Neutrophil (primary cell): ENCODE data around the gene ACAN.

Experiments
- H3K27ac ChIP-seq: fragments of 200-600 bp; sonication (generic); 2 replicates; pipeline ENCODE4 v1.5.1; 2016; ENCODE audit warnings: mild to moderate bottlenecking, moderate library complexity
- H3K27me3 ChIP-seq: fragments of 200-600 bp; sonication (generic); 2 replicates; pipeline ENCODE4 v1.6.0; 2016; ENCODE audit warnings: mild to moderate bottlenecking
- H3K36me3 ChIP-seq: fragments of 200-600 bp; sonication (generic); 2 replicates; pipeline ENCODE4 v1.5.1; 2017
- H3K4me1 ChIP-seq, 2 experiments: fragments of 200-600 bp in 1 of 2; sonication (generic) in 1 of 2; 1 replicate in 1 of 2; 2 replicates in 1 of 2; pipeline versions ENCODE4 v1.5.1 to v1.6.1; 2013 to 2016; ENCODE audit warnings: low read depth in 1 of 2, low read length in 1 of 2, mild to moderate bottlenecking in 1 of 2, moderate library complexity in 1 of 2; ENCODE audit not compliant: control insufficient read depth in 1 of 2, insufficient read depth in 1 of 2
- H3K4me3 ChIP-seq, 2 experiments: fragments of 200-600 bp in 1 of 2; sonication (generic) in 1 of 2; 1 replicate in 1 of 2; 2 replicates in 1 of 2; pipeline ENCODE4 v1.5.1; 2013 to 2016; ENCODE audit warnings: low read depth in 1 of 2, low read length in 1 of 2, mild to moderate bottlenecking in 1 of 2, moderate library complexity in 1 of 2
- H3K9me3 ChIP-seq: fragments of 200-600 bp; sonication (generic); 2 replicates; pipeline ENCODE4 v1.5.1; 2016
- TF ChIP-seq, protein P1 (sequence below): fragments of 200-600 bp; sonication (generic); IDR thresholded peaks from 2 replicates; pipeline ENCODE4 v1.5.1; 2016; ENCODE audit warnings: antibody characterized with exemption

Gene ACAN

DNA sequence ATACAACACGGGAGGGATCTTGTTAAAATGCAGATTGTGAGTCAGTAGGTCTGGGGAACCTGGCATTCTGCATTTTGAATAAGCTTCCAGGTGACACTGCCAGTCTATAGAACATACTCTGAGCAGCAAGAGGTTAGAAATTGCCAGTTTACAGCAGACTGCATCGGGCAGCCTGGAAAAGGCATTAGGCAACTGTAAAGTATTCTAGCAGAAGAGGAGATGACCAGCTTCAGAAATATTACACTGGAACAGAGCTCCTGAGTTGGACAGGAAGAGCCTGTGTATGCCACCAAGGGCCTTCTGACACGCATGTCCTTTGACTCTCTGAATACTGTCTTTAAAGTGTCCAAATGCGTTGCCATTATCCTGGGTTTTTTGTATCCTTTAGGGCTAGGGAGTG is 2.5 kb upstream of the ACAN start:
- Histone ChIP-seq H3K4me1 (no peaks in the 10 kb centered on the region), H3K27ac (no peak overlapping the region), H3K27me3 (peaks cover 99% of the 10 kb centered on the region), H3K36me3 (no peaks in the 10 kb centered on the region), H3K4me3 (no peak overlapping the region), H3K9me3 (no peaks in the 10 kb centered on the region)
- TF ChIP-seq, protein P1, sequence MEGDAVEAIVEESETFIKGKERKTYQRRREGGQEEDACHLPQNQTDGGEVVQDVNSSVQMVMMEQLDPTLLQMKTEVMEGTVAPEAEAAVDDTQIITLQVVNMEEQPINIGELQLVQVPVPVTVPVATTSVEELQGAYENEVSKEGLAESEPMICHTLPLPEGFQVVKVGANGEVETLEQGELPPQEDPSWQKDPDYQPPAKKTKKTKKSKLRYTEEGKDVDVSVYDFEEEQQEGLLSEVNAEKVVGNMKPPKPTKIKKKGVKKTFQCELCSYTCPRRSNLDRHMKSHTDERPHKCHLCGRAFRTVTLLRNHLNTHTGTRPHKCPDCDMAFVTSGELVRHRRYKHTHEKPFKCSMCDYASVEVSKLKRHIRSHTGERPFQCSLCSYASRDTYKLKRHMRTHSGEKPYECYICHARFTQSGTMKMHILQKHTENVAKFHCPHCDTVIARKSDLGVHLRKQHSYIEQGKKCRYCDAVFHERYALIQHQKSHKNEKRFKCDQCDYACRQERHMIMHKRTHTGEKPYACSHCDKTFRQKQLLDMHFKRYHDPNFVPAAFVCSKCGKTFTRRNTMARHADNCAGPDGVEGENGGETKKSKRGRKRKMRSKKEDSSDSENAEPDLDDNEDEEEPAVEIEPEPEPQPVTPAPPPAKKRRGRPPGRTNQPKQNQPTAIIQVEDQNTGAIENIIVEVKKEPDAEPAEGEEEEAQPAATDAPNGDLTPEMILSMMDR, result no peak

DNA sequence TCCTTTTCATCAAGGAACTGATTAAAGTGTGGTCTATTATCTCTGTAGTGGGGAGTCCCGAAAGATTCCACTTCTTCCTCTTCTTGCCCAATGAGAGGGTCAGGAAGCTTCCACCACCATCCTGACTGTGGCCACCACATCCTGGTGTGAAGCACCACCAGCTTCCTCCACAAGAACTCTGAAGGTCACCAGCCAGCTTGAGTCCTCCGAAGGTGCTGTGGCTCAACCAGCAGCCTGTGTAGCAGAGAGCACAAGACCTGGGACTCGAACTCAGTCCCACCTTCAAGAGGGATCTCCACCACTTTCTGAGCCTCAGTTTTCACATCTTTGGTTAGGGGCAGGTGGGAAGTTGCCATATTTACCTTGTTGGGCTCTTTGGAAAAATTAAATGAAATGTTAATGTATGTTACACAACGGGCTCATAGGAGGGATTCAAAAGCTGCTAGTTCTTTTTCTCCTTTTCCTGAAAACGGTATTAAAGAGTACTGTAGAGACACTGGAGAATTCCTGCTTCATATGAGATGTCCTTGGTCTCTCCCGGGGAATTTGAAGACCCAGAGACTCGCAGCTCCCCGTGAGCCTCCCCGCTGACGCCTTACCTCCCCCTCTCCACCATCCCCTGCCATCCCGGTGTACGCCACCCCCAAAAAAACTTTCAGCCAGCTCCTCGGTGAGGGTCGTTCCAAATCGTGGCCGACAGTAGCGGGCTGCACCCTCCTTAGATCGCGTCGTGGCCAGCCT is 816 bp upstream of the ACAN start:
- peaks cover 98% of the 10 kb centered on the region for H3K27me3 ChIP-seq
- H3K4me1 ChIP-seq, result no peaks in the 10 kb centered on the region
- no peak overlapping the region for H3K27ac ChIP-seq
- TF ChIP-seq, protein P1, result no peak
- no peaks in the 10 kb centered on the region for H3K9me3 ChIP-seq
- H3K4me3 ChIP-seq, result no peak overlapping the region
- no peaks in the 10 kb centered on the region for H3K36me3 ChIP-seq

DNA sequence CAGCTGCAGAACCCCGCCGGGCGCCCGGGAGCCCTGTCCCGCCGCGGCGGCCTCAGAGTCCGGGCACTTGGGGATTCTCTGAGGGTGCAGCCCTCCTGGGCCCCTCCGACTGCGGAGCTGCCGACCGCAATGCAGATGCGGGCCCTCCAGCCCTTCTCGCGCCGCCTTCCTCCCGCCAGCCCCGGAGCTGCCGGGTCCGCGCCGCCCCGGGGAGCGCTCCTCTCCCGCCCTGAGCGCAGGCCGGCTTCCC is 320 bp upstream of the ACAN start:
- Histone ChIP-seq H3K36me3 (no peaks in the 10 kb centered on the region), H3K4me3 (no peak overlapping the region), H3K27ac (no peak overlapping the region), H3K4me1 (no peaks in the 10 kb centered on the region), H3K27me3 (peaks cover 94% of the 10 kb centered on the region), H3K9me3 (no peaks in the 10 kb centered on the region)
- TF ChIP-seq, protein P1, result no peak

DNA sequence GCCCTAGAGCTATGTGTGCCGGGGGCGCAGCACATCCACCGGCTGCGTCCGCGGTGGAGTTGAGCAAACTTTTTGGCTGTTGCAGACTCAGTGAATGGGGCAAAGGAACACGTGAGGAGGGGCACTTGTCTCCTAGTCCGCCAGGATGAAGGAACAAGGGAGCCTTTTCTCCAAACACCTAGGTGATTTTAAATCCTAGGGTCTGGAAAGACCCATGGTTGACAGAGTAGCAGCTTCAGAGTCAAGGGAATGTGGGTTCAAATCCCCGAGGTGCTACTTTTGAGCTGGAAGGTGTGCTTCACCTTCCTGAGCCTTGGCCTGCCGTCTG is 648 bp downstream of the ACAN start:
- no peak overlapping the region for H3K4me3 ChIP-seq
- TF ChIP-seq, protein P1, result no peak
- H3K4me1 ChIP-seq, result no peaks in the 10 kb centered on the region
- peaks cover 85% of the 10 kb centered on the region for H3K27me3 ChIP-seq
- H3K9me3 ChIP-seq, result no peaks in the 10 kb centered on the region
- no peaks in the 10 kb centered on the region for H3K36me3 ChIP-seq
- H3K27ac ChIP-seq, result no peak overlapping the region

DNA sequence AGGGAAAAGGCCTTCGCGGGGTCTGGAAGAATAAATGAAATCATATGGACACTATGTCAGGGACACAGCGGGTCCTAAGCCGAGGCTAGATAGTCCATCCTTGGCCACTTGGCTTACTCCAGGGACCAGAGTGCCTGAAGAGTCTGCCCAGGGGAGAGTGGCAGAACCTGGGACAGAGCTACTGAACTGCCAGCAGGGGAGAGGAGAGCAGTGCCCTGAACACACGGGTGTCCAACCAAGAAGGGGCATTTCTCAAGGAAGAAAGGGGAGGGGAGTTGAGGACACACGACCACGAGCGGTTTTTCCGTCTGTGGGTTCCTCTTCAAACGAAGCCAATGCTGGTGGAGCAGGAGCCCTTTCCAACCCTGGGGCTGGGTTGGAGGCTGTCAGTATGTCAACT is 1.0 kb downstream of the ACAN start:
- H3K4me3 ChIP-seq, result no peak overlapping the region
- TF ChIP-seq, protein P1, result no peak
- H3K4me1 ChIP-seq, result no peaks in the 10 kb centered on the region
- no peaks in the 10 kb centered on the region for H3K36me3 ChIP-seq
- no peaks in the 10 kb centered on the region for H3K9me3 ChIP-seq
- H3K27ac ChIP-seq, result no peak overlapping the region
- peaks cover 81% of the 10 kb centered on the region for H3K27me3 ChIP-seq
